ENCODE results near the gene SIRT3. TPM values are rescaled to one million over a fixed set of nuclear protein-coding genes. Genes with fewer than 3 reads are reported as not detected.

The SIRT3 gene
- total RNA-seq, 1 donor from 2014 or later, result 33.2 TPM

DNA sequence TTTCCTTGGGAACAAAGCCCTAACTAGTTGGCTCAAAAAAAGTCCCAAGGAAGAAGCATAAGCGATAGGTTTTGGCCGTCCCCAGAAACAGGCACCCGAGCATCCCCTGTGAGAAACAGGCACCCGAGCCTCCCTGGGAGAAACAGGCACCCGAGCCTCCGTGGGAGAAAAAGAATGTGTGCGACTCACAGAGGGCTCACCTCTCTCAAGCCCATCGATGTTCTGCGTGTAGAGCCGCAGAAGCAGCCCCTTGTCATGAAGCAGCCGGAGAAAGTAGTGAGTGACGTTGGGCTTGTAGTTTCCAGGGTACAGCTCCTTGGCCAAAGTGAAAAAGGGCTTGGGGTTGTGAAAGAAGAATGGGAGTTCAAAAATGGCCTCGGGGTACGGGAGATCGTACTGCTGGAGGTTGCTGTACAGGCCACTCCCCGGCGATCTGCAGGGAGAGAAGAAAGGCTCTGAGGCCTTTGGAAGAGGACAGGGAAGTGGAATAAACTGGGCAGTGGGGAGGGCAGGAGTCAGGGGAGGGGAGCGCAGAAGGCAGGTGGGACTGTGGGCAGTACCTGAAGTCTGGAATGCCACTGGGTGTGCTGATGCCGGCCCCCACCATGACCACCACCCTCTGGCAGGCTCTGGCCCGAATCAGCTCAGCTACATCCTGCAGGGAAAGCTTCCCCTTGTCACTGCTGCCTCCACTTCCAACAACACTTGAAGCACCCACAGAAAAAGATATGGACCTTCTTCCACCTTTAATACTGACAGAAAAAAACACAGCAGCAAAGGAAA lies 3.2 kb downstream of the SIRT3 start:
- H3K27ac Mint-ChIP-seq, result no peak overlapping the region
- H3K27me3 Mint-ChIP-seq (ENCODE audit: low read depth), result no peaks in the 10 kb centered on the region
- no peak for DNase-seq (ENCODE audit: low spot score in 2 of 2, unreplicated experiment in 2 of 2)
- H3K4me1 Mint-ChIP-seq, result peaks cover 13% of the 10 kb centered on the region
- H3K9me3 Mint-ChIP-seq, result no peaks in the 10 kb centered on the region
- peaks cover 14% of the 10 kb centered on the region for H3K36me3 Mint-ChIP-seq
- H3K4me3 Mint-ChIP-seq, result no peak overlapping the region
- TF ChIP-seq, protein P1, sequence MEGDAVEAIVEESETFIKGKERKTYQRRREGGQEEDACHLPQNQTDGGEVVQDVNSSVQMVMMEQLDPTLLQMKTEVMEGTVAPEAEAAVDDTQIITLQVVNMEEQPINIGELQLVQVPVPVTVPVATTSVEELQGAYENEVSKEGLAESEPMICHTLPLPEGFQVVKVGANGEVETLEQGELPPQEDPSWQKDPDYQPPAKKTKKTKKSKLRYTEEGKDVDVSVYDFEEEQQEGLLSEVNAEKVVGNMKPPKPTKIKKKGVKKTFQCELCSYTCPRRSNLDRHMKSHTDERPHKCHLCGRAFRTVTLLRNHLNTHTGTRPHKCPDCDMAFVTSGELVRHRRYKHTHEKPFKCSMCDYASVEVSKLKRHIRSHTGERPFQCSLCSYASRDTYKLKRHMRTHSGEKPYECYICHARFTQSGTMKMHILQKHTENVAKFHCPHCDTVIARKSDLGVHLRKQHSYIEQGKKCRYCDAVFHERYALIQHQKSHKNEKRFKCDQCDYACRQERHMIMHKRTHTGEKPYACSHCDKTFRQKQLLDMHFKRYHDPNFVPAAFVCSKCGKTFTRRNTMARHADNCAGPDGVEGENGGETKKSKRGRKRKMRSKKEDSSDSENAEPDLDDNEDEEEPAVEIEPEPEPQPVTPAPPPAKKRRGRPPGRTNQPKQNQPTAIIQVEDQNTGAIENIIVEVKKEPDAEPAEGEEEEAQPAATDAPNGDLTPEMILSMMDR (IDR thresholded peaks at IDR 0.05; ENCODE audit: unreplicated experiment), result no peak

- Mint-ChIP-seq H3K4me3 (no peak overlapping the region), H3K27ac (no peak overlapping the region), H3K36me3 (peaks cover 15% of the 10 kb centered on the region), H3K27me3 (ENCODE audit: low read depth) (no peaks in the 10 kb centered on the region), H3K9me3 (no peaks in the 10 kb centered on the region), H3K4me1 (peaks cover 6% of the 10 kb centered on the region)
- no peak for DNase-seq (ENCODE audit: low spot score in 2 of 2, unreplicated experiment in 2 of 2)
- TF ChIP-seq, protein P1 (IDR thresholded peaks at IDR 0.05; ENCODE audit: unreplicated experiment), result no peak
Observed at GRCh38 chr11:230431-230830, 5.7 kb downstream of the SIRT3 start.

GRCh38 chr11:227824-228379 lies 8.2 kb downstream of the SIRT3 start:
- H3K27me3 Mint-ChIP-seq (ENCODE audit: low read depth), result no peaks in the 10 kb centered on the region
- no peak overlapping the region for H3K27ac Mint-ChIP-seq
- H3K9me3 Mint-ChIP-seq, result no peaks in the 10 kb centered on the region
- H3K4me1 Mint-ChIP-seq, result no peaks in the 10 kb centered on the region
- H3K4me3 Mint-ChIP-seq, result no peak overlapping the region
- H3K36me3 Mint-ChIP-seq, result peaks cover 19% of the 10 kb centered on the region
- TF ChIP-seq, protein P1 (IDR thresholded peaks at IDR 0.05; ENCODE audit: unreplicated experiment), result no peak
- DNase-seq (ENCODE audit: low spot score in 2 of 2, unreplicated experiment in 2 of 2), result no peak

GRCh38 chr11:225734-226453 lies 10.2 kb downstream of the SIRT3 start:
- Mint-ChIP-seq H3K9me3 (no peaks in the 10 kb centered on the region), H3K36me3 (peaks cover 20% of the 10 kb centered on the region), H3K27me3 (ENCODE audit: low read depth) (no peaks in the 10 kb centered on the region), H3K4me3 (no peak overlapping the region), H3K4me1 (no peaks in the 10 kb centered on the region), H3K27ac (no peak overlapping the region)
- TF ChIP-seq, protein P1 (IDR thresholded peaks at IDR 0.05; ENCODE audit: unreplicated experiment), result no peak
- no peak for DNase-seq (ENCODE audit: low spot score in 2 of 2, unreplicated experiment in 2 of 2)

GRCh38 chr11:224424-224823 lies 11.7 kb downstream of the SIRT3 start:
- H3K36me3 Mint-ChIP-seq, result peaks cover 17% of the 10 kb centered on the region
- no peak overlapping the region for H3K4me3 Mint-ChIP-seq
- no peak for DNase-seq (ENCODE audit: low spot score in 2 of 2, unreplicated experiment in 2 of 2)
- no peak overlapping the region for H3K27ac Mint-ChIP-seq
- H3K4me1 Mint-ChIP-seq, result no peaks in the 10 kb centered on the region
- no peaks in the 10 kb centered on the region for H3K27me3 Mint-ChIP-seq (ENCODE audit: low read depth)
- TF ChIP-seq, protein P1 (IDR thresholded peaks at IDR 0.05; ENCODE audit: unreplicated experiment), result no peak
- no peaks in the 10 kb centered on the region for H3K9me3 Mint-ChIP-seq
